ENCODE results near the gene CCDC60. TPM values are rescaled to one million over a fixed set of nuclear protein-coding genes. Genes with fewer than 3 reads are reported as not detected.
A peak's percentile ranks its signal among the peaks of the same experiment; 100 is the strongest.

Gene CCDC60
- polyA plus RNA-seq (2013) = not detected

GRCh38 chr12:119334430-119335170 lies at the start of gene CCDC60:
CCDC60 (plus strand) TSS chr12:119334729; CDS start chr12:119335177, 448 bp downstream.
- Histone ChIP-seq H3K27me3 (replicated peaks in 2 of 5; ENCODE audit: control insufficient read depth in 4 of 5, insufficient read depth in 5 of 5, low read length in 4 of 5) (peaks cover 2 to 53% (median 3%) of the 10 kb centered on the region in 5 experiments), H3K4me3 (ENCODE audit: control insufficient read depth in 1 of 7, extremely low read depth in 1 of 7, insufficient read depth in 4 of 7, low read depth in 2 of 7, low read length in 6 of 7) (no peak within 1 kb of the TSS), H3K9me3 (ENCODE audit: control extremely low read depth in 1 of 5, control insufficient read depth in 4 of 5, insufficient read depth in 2 of 5, low read depth in 1 of 5, low read length in 4 of 5) (peaks cover 0 to 8% (median 3%) of the 10 kb centered on the region in 5 experiments), H3K27ac (ENCODE audit: insufficient read depth in 1 of 2, low read depth in 1 of 2, low read length in 2 of 2, poor library complexity in 1 of 2, severe bottlenecking in 2 of 2) (no peak within 1 kb of the TSS), H3K36me3 (ENCODE audit: control insufficient read depth in 4 of 4, insufficient read depth in 4 of 4, low read length in 3 of 4) (no peaks in the 10 kb centered on the region), H3K4me1 (ENCODE audit: control extremely low read depth in 1 of 4, control insufficient read depth in 4 of 4, insufficient read depth in 4 of 4, low read length in 3 of 4) (no peaks in the 10 kb centered on the region)
- CTCF ChIA-PET = no interaction called here
- POLR2A ChIA-PET = no interaction called here
- 25% methylated on average over 11 of the region's 26 CpGs for WGBS (ENCODE audit: insufficient coverage)
- peak in 2 of 3 donors; percentile 4 to 15 for DNase-seq

- no peak for DNase-seq
- H3K36me3 ChIP-seq (ENCODE audit: control insufficient read depth in 4 of 4, insufficient read depth in 4 of 4, low read length in 3 of 4) = no peaks in the 10 kb centered on the region
- CTCF ChIA-PET = no interaction called here
- POLR2A ChIA-PET = no interaction called here
- WGBS (ENCODE audit: insufficient coverage) = 69% methylated on average over 10 of the region's 11 CpGs
- H3K27ac ChIP-seq (ENCODE audit: insufficient read depth in 1 of 2, low read depth in 1 of 2, low read length in 2 of 2, poor library complexity in 1 of 2, severe bottlenecking in 2 of 2) = no peak overlapping the region
- peaks cover 0 to 4% (median 0%) of the 10 kb centered on the region in 5 experiments for H3K9me3 ChIP-seq (ENCODE audit: control extremely low read depth in 1 of 5, control insufficient read depth in 4 of 5, insufficient read depth in 2 of 5, low read depth in 1 of 5, low read length in 4 of 5)
- H3K27me3 ChIP-seq (replicated peaks in 2 of 5; ENCODE audit: control insufficient read depth in 4 of 5, insufficient read depth in 5 of 5, low read length in 4 of 5) = peaks cover 0 to 6% (median 6%) of the 10 kb centered on the region in 5 experiments
- no peaks in the 10 kb centered on the region for H3K4me1 ChIP-seq (ENCODE audit: control extremely low read depth in 1 of 4, control insufficient read depth in 4 of 4, insufficient read depth in 4 of 4, low read length in 3 of 4)
- H3K4me3 ChIP-seq (ENCODE audit: control insufficient read depth in 1 of 7, extremely low read depth in 1 of 7, insufficient read depth in 4 of 7, low read depth in 2 of 7, low read length in 6 of 7) = no peak overlapping the region
Measured at GRCh38 chr12:119288576-119288975, 46.0 kb upstream of the CCDC60 start.

GRCh38 chr12:119292893-119293630 lies 41.5 kb upstream of the CCDC60 start:
- H3K27me3 ChIP-seq (replicated peaks in 2 of 5; ENCODE audit: control insufficient read depth in 4 of 5, insufficient read depth in 5 of 5, low read length in 4 of 5) = peaks cover 0 to 11% (median 4%) of the 10 kb centered on the region in 5 experiments
- H3K36me3 ChIP-seq (ENCODE audit: control insufficient read depth in 4 of 4, insufficient read depth in 4 of 4, low read length in 3 of 4) = no peaks in the 10 kb centered on the region
- no peak overlapping the region for H3K27ac ChIP-seq (ENCODE audit: insufficient read depth in 1 of 2, low read depth in 1 of 2, low read length in 2 of 2, poor library complexity in 1 of 2, severe bottlenecking in 2 of 2)
- no peak overlapping the region for H3K4me3 ChIP-seq (ENCODE audit: control insufficient read depth in 1 of 7, extremely low read depth in 1 of 7, insufficient read depth in 4 of 7, low read depth in 2 of 7, low read length in 6 of 7)
- ChIA-PET POLR2A (no interaction called here), CTCF (interaction anchor here (1.1 kb wide), 1 partner anchor 120 kb away, joined by 3 read pairs; no protein-coding TSS in a partner anchor)
- H3K4me1 ChIP-seq (ENCODE audit: control extremely low read depth in 1 of 4, control insufficient read depth in 4 of 4, insufficient read depth in 4 of 4, low read length in 3 of 4) = no peaks in the 10 kb centered on the region
- no peak for DNase-seq
- WGBS (ENCODE audit: insufficient coverage) = 86% methylated on average over 4 of the region's 6 CpGs
- no peaks in the 10 kb centered on the region for H3K9me3 ChIP-seq (ENCODE audit: control extremely low read depth in 1 of 5, control insufficient read depth in 4 of 5, insufficient read depth in 2 of 5, low read depth in 1 of 5, low read length in 4 of 5)

- DNase-seq = no peak
- POLR2A ChIA-PET = no interaction called here
- peaks cover 0 to 6% (median 2%) of the 10 kb centered on the region in 5 experiments for H3K27me3 ChIP-seq (replicated peaks in 2 of 5; ENCODE audit: control insufficient read depth in 4 of 5, insufficient read depth in 5 of 5, low read length in 4 of 5)
- H3K27ac ChIP-seq (ENCODE audit: insufficient read depth in 1 of 2, low read depth in 1 of 2, low read length in 2 of 2, poor library complexity in 1 of 2, severe bottlenecking in 2 of 2) = no peak overlapping the region
- WGBS (ENCODE audit: insufficient coverage) = 91% methylated on average over 5 of the region's 5 CpGs
- no peaks in the 10 kb centered on the region for H3K9me3 ChIP-seq (ENCODE audit: control extremely low read depth in 1 of 5, control insufficient read depth in 4 of 5, insufficient read depth in 2 of 5, low read depth in 1 of 5, low read length in 4 of 5)
- no peaks in the 10 kb centered on the region for H3K4me1 ChIP-seq (ENCODE audit: control extremely low read depth in 1 of 4, control insufficient read depth in 4 of 4, insufficient read depth in 4 of 4, low read length in 3 of 4)
- no peaks in the 10 kb centered on the region for H3K36me3 ChIP-seq (ENCODE audit: control insufficient read depth in 4 of 4, insufficient read depth in 4 of 4, low read length in 3 of 4)
- CTCF ChIA-PET = no interaction called here
- H3K4me3 ChIP-seq (ENCODE audit: control insufficient read depth in 1 of 7, extremely low read depth in 1 of 7, insufficient read depth in 4 of 7, low read depth in 2 of 7, low read length in 6 of 7) = no peak overlapping the region
Measured at GRCh38 chr12:119294211-119294610, 40.3 kb upstream of the CCDC60 start.

- no peaks in the 10 kb centered on the region for H3K4me1 ChIP-seq (ENCODE audit: control extremely low read depth in 1 of 4, control insufficient read depth in 4 of 4, insufficient read depth in 4 of 4, low read length in 3 of 4)
- H3K9me3 ChIP-seq (ENCODE audit: control extremely low read depth in 1 of 5, control insufficient read depth in 4 of 5, insufficient read depth in 2 of 5, low read depth in 1 of 5, low read length in 4 of 5) = no peaks in the 10 kb centered on the region
- no peak overlapping the region for H3K27ac ChIP-seq (ENCODE audit: insufficient read depth in 1 of 2, low read depth in 1 of 2, low read length in 2 of 2, poor library complexity in 1 of 2, severe bottlenecking in 2 of 2)
- no CpG with 5 or more reads among the region's 2 CpGs for WGBS (ENCODE audit: insufficient coverage)
- DNase-seq = peak; percentile 19 to 46 (median 20)
- peaks cover 0 to 6% (median 0%) of the 10 kb centered on the region in 5 experiments for H3K27me3 ChIP-seq (replicated peaks in 2 of 5; ENCODE audit: control insufficient read depth in 4 of 5, insufficient read depth in 5 of 5, low read length in 4 of 5)
- H3K4me3 ChIP-seq (ENCODE audit: control insufficient read depth in 1 of 7, extremely low read depth in 1 of 7, insufficient read depth in 4 of 7, low read depth in 2 of 7, low read length in 6 of 7) = no peak overlapping the region
- ChIA-PET CTCF (interaction anchor here (1.0 kb wide), 1 partner anchor 15 kb away, joined by 3 read pairs; no protein-coding TSS in a partner anchor), POLR2A (no interaction called here)
- no peaks in the 10 kb centered on the region for H3K36me3 ChIP-seq (ENCODE audit: control insufficient read depth in 4 of 4, insufficient read depth in 4 of 4, low read length in 3 of 4)
Measured at GRCh38 chr12:119296535-119296934, 38.0 kb upstream of the CCDC60 start.

GRCh38 chr12:119299130-119299529 lies 35.4 kb upstream of the CCDC60 start:
- Histone ChIP-seq H3K4me3 (ENCODE audit: control insufficient read depth in 1 of 7, extremely low read depth in 1 of 7, insufficient read depth in 4 of 7, low read depth in 2 of 7, low read length in 6 of 7) (no peak overlapping the region), H3K36me3 (ENCODE audit: control insufficient read depth in 4 of 4, insufficient read depth in 4 of 4, low read length in 3 of 4) (no peaks in the 10 kb centered on the region), H3K27ac (ENCODE audit: insufficient read depth in 1 of 2, low read depth in 1 of 2, low read length in 2 of 2, poor library complexity in 1 of 2, severe bottlenecking in 2 of 2) (no peak overlapping the region), H3K27me3 (replicated peaks in 2 of 5; ENCODE audit: control insufficient read depth in 4 of 5, insufficient read depth in 5 of 5, low read length in 4 of 5) (peaks cover 0 to 5% (median 1%) of the 10 kb centered on the region in 5 experiments), H3K4me1 (ENCODE audit: control extremely low read depth in 1 of 4, control insufficient read depth in 4 of 4, insufficient read depth in 4 of 4, low read length in 3 of 4) (no peaks in the 10 kb centered on the region), H3K9me3 (ENCODE audit: control extremely low read depth in 1 of 5, control insufficient read depth in 4 of 5, insufficient read depth in 2 of 5, low read depth in 1 of 5, low read length in 4 of 5) (no peaks in the 10 kb centered on the region)
- POLR2A ChIA-PET = no interaction called here
- no peak for DNase-seq
- CTCF ChIA-PET = interaction anchor here (0.5 to 1.1 kb wide), 2 partner anchors 9 to 23 kb away, joined by 3 to 4 read pairs; no protein-coding TSS in a partner anchor

GRCh38 chr12:119301379-119301778 lies 33.1 kb upstream of the CCDC60 start:
- Histone ChIP-seq H3K4me3 (ENCODE audit: control insufficient read depth in 1 of 7, extremely low read depth in 1 of 7, insufficient read depth in 4 of 7, low read depth in 2 of 7, low read length in 6 of 7) (no peak overlapping the region), H3K27me3 (replicated peaks in 2 of 5; ENCODE audit: control insufficient read depth in 4 of 5, insufficient read depth in 5 of 5, low read length in 4 of 5) (peaks cover 0 to 2% (median 0%) of the 10 kb centered on the region in 5 experiments), H3K27ac (ENCODE audit: insufficient read depth in 1 of 2, low read depth in 1 of 2, low read length in 2 of 2, poor library complexity in 1 of 2, severe bottlenecking in 2 of 2) (no peak overlapping the region), H3K9me3 (ENCODE audit: control extremely low read depth in 1 of 5, control insufficient read depth in 4 of 5, insufficient read depth in 2 of 5, low read depth in 1 of 5, low read length in 4 of 5) (no peaks in the 10 kb centered on the region), H3K36me3 (ENCODE audit: control insufficient read depth in 4 of 4, insufficient read depth in 4 of 4, low read length in 3 of 4) (no peaks in the 10 kb centered on the region), H3K4me1 (ENCODE audit: control extremely low read depth in 1 of 4, control insufficient read depth in 4 of 4, insufficient read depth in 4 of 4, low read length in 3 of 4) (no peaks in the 10 kb centered on the region)
- CTCF ChIA-PET = no interaction called here
- WGBS (ENCODE audit: insufficient coverage) = 83% methylated on average over 6 of the region's 9 CpGs
- POLR2A ChIA-PET = no interaction called here
- no peak for DNase-seq

Measured in common myeloid progenitor, CD34-positive (primary cell).